Measurements from ENCODE around the gene SLC6A15.

The SLC6A15 gene

GRCh38 chr12:84811291-84811690 is 101.3 kb downstream of the SLC6A15 start:
- H3K4me3 ChIP-seq (ENCODE audit: low read depth, low read length), result no peak overlapping the region
- no peak for DNase-seq (ENCODE audit: low read depth, low spot score)
- in situ Hi-C loops (cut with HindIII; ENCODE audit: low sequenced_read_pairs), result no loop called here
- TF ChIP-seq CTCF (IDR thresholded peaks at IDR 0.05; ENCODE audit: low read depth, low read length), result no peak

GRCh38 chr12:84810611-84811010 is 102.0 kb downstream of the SLC6A15 start:
- in situ Hi-C loops (cut with HindIII; ENCODE audit: low sequenced_read_pairs), result no loop called here
- H3K4me3 ChIP-seq (ENCODE audit: low read depth, low read length), result no peak overlapping the region
- no peak for DNase-seq (ENCODE audit: low read depth, low spot score)
- no peak for TF ChIP-seq CTCF (IDR thresholded peaks at IDR 0.05; ENCODE audit: low read depth, low read length)

All from astrocyte of the spinal cord (primary cell).